Measurements from ENCODE around the gene HEYL.

DNA sequence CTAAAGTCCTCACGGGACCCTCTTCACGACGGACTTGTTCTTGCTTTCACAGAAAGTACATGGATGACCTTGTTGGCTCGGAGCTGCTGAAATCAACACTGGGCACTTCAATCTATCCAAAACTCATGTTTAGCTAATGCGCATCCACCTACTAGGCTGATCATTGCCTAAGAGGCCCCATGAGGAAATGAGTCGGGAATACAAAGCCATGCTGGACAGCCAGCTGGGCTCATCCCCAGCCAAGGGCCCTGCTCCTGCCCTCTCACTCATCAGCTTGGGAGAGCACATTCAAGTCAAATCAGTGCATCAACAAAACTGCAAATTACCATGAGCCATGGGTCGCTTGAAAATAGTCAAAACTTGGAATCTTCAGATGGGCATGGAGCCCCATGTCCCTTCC is 14.8 kb upstream of the HEYL start:
- TF ChIP-seq POLR2A (IDR thresholded peaks at IDR 0.05), result no peak
- TF ChIP-seq CTCF (IDR thresholded peaks at IDR 0.05), result no peak

All from tibial nerve (tissue), 3 donors.